CD4-positive, alpha-beta T cell treated with Interferon gamma for 1 hour (primary cell): ENCODE results near the gene ERVFRD-1.
A peak's percentile ranks its signal among the peaks of the same experiment; 100 is the strongest.
"Not testable (repeated sequence)": the region's sequence is repeated elsewhere in the genome, so short reads cannot be mapped to it uniquely, and the experiment has no call there.

ENCODE experiments used
- DNase-seq: peaks from one replicate; pipeline ENCODE4 v3.0.0-alpha.2; 2020

ERVFRD-1 gene

GRCh38 chr6:11128608-11129007, 17.1 kb upstream of the ERVFRD-1 start:
- DNase-seq, result no peak

DNA sequence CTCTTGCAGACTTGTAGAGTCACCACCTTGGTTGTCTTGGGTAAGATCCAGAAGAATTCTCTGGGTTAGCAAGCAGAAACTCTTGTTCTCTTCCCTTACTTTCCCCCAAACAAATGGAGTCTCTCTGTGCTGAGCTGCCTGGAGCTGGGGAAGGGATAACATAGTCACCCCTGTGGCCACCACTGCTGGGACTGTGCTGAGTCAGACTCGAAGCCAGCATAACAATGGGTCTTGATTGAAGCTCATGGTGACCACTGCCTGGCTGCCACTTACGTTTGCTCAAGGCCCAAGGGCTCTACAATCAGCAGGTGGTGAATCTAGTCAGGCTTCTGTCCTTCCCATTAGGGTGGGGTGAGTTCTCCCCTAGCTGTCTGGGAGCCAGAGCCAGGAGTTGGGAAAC, 15.4 kb upstream of the ERVFRD-1 start:
- no peak for DNase-seq

- DNase-seq, result no peak
Observed at GRCh38 chr6:11123978-11124377, 12.5 kb upstream of the ERVFRD-1 start.

- DNase-seq, result no peak
Observed at GRCh38 chr6:11122380-11122779, 10.9 kb upstream of the ERVFRD-1 start.

- no peak for DNase-seq
Observed at GRCh38 chr6:11121851-11122250, 10.3 kb upstream of the ERVFRD-1 start.

GRCh38 chr6:11120271-11121005, 8.9 kb upstream of the ERVFRD-1 start:
- no peak for DNase-seq

- DNase-seq, result not testable (repeated sequence)
Observed at GRCh38 chr6:11115808-11116536, 4.4 kb upstream of the ERVFRD-1 start.

DNA sequence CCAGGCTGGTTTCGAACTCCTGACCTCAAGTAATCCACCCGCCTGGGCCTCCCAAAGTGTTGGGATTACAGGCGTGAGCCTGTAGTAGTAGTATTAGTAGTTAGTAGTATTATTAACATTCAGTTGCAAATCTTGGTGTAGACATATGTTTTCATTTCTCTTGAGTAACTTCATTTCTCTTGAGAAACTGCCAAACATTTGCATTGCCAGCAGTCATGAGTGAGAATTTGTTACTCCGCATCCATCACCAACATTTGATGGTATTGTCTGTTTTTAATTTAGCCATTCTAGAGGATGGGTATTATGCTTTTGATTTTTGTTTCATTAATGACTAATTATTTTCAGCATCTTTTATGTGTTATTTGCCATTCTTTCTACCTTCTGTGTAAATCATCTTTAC, 1.5 kb upstream of the ERVFRD-1 start:
- no peak for DNase-seq

- DNase-seq, result no peak
Observed at GRCh38 chr6:11111769-11112437, 378 bp upstream of the ERVFRD-1 start.

DNA sequence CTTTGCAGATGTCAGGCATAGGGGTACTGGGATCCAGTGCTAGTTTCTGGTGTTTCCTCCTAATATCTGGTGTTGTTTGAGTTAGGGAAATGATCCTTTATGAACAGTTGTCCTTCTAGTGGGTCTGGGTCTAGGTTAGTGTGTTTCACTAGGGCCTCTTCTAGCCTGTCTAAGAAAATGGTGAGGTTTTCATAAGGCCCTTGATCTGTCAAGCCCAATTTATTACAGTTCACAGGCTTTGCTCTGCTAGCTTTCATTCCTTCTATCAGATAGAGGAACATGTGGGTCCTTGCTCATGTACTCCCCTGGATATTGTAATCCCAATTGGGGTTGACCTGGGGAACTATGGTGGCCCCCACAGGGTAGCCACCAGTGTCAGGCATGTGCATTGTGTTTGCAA, 2.8 kb downstream of the ERVFRD-1 start:
- no peak for DNase-seq

DNA sequence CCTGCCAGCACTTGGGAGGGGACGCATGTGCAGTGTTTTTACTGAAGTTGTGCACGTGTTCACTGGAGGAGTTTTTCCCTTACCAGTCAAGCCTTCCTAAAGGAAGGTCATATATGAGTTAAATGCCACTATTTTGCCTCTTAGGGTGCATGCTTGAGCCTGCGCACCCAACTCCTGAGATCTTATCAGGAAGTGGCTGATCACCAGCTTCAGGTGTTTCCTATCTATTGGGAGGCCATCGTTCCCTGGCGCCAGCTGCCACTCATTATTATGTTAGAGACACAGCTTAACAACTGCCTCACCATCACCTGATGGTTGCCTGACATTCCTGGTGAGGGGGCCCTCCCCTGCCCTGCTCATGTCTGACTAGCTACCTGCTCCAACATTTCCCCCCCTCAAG, 8.5 kb downstream of the ERVFRD-1 start:
- DNase-seq, result no peak

DNA sequence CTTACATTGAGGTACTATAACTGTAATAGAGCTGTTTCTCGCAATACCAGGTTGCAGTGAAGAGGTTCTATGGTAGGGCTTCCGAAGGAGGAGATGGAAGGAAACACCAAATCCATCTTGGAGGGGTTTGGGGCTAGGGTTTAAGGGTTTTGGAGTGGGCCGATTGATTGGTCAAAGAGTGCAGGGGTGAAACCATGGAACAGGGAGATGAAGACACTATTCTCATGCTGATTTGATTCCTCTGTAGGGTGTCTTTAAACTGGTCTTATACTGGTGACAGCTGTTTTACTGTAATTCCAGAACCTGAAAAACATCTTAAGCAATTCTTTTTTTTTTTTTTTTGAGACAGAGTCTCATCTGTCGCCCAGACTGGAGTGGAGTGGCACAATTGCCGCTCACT, 10.1 kb downstream of the ERVFRD-1 start:
- no peak for DNase-seq

- no peak for DNase-seq
Observed at GRCh38 chr6:11098004-11098403, 13.5 kb downstream of the ERVFRD-1 start.

DNA sequence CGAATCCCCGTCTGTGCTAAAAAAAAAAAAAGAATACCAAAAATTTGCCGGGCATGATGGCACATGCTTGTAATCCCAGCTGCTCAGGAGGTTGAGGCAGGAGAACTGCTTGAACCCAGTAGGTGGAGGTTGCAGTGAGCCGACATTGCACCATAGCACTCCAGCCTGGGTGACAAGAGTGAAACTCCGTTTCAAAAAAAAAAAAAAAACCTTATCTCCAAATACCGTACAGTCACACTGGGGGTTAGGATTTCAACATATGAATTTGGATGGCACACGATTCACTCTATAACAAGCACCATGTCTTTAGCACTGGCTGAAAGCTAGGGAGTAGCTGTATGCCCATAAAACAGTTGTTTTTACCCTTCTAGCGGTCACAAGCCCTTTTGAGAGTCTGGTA, 14.0 kb downstream of the ERVFRD-1 start:
- DNase-seq, result no peak

DNA sequence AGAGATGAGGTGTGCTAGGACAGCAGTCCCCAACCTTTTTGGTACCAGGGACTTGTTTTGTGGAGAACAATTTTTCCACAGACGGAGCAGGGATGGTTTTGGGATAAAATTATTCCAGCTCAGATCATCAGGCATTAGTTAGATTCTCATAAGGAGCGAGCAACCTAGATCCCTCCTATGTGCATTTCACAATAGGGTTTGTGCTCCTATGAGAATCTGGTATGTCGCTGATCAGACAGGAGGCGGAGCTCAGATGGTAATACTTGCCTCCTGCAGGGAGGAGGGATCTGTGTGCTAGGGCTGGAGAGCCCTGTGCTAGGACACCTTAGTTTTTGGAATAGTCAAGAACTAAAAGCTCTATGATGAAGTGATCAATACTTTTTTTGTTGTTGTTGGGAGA, 15.4 kb downstream of the ERVFRD-1 start:
- peak; percentile 3 for DNase-seq

GRCh38 chr6:11094941-11095340, 16.6 kb downstream of the ERVFRD-1 start:
- no peak for DNase-seq

DNA sequence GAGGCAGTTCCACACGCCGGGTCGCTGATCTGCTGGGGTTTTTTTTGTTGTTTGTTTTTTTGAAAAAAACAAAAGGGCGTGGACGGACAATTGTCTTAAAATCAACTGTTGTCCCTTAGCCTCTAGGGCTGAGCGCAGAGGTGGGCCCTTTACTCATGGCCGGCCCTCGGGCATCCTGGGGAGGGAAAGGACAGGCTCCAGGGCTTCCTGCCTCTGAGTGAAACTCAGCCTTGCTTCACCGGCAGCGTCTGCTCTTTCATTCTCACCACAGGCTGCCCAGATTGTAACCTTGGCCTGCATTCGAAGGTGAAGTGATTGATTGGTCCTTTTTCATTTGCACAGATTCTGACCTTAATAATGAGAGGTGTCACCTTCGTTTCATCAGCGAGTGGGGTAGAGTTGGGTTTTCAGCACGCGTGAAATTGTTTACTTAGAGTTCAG, 17.1 kb downstream of the ERVFRD-1 start:
- DNase-seq, result peak; percentile 28

DNA sequence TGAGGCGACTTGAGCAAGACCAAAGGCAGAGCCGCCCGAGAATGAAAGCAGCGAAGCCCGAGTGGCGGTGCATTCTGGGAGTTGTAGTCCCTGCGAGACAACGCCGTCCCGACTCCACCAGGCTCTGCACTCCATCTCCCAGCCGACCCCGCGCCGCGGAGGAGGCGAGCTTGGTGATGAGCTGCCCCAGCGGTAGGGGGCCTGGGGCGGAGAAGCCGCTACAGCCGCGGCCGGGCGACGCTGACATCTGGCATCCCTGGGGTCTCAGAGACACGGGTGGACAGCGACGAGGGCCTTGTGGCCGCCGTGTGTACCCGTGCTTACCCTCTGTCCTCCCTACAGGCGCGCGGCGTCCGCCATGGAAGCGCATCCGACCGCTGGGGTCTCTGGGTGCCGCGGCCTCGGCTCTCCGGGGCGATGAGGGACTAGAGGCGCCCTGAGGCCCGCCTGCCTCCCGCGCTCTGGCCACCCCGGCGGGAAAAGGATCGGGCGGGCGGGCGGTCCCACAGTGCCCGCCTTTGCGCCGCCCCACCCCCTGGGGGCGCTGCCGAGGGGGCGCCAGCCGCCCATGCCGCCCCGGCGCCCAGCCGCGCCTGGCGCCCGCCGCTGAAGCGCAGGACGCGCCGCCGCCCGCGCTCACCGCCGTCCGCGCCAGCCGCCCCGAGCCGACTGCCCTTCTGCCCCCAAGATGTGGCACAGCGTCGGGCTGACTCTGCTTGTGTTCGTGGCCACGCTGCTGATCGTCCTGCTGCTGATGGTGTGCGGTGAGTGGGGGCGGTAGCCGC, 17.7 kb downstream of the ERVFRD-1 start, which contains the start of gene SMIM13:
TSS of gene SMIM13 (plus strand) at position 209 of the 785 bp plus-strand sequence. CDS start at position 689, 480 bp downstream.
- peak; percentile 95 for DNase-seq

- no peak for DNase-seq
Observed at GRCh38 chr6:11093376-11093625, 18.2 kb downstream of the ERVFRD-1 start.

DNA sequence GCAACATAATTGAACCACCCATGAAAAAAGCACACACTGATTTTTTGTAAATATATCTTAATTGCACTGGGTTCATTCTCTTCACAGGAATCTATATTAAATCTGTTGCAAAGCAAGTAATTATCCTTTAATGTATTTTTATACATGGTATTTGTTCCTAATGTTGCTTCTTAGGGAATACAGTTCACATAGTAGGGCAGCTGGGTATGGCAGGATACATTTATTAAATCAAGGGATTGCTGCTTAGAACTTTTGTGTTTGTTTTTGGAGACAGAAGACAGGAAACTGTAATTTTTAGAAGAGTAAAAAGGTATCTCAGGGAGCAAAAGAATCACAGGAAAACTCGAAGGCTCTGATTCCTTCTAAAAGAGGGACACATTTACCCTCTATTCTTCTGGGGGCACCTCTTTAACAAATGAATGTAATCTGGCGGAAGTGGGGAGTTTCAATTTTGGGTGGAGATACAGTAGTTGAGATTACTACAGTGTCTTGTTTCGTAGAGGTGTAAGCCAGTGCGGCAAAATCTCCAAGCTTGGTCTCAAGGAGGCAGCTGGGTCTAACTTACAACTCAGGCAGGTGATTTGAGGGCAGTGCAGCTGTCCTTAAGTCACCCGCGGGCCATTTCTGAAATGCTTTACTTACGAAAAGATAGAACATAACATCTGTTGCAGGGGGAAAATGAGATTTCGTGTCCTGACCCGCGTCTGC, 18.7 kb downstream of the ERVFRD-1 start:
- DNase-seq, result peak; percentile 16

- not testable (repeated sequence) for DNase-seq
Observed at GRCh38 chr6:11091141-11091540, 20.4 kb downstream of the ERVFRD-1 start.

DNA sequence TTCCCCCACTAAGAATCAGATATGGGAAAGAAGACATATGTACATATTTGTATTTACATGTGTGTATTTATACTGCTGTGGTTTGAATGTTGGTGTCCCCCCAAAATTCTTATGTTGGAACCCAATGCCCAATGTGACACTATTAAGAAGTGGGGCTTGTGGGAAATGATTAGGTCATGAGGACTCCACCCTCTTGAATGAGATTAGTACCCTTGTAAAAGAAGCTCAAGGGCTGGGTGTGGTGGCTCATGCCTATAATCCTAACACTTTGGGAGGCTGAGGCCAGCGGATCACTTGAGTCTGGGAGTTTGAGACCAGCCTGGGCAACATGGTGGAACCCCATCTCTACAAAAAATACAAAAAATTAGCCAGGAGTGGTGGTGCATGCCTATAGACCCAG, 21.8 kb downstream of the ERVFRD-1 start:
- no peak for DNase-seq
